ENCODE measurements around the gene RFXANK. TPM values are rescaled to one million over a fixed set of nuclear protein-coding genes. Genes with fewer than 3 reads are reported as not detected.

RFXANK gene, protein sequence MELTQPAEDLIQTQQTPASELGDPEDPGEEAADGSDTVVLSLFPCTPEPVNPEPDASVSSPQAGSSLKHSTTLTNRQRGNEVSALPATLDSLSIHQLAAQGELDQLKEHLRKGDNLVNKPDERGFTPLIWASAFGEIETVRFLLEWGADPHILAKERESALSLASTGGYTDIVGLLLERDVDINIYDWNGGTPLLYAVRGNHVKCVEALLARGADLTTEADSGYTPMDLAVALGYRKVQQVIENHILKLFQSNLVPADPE
- total RNA-seq, result 77.2 and 88.4 TPM in 2 replicates

DNA sequence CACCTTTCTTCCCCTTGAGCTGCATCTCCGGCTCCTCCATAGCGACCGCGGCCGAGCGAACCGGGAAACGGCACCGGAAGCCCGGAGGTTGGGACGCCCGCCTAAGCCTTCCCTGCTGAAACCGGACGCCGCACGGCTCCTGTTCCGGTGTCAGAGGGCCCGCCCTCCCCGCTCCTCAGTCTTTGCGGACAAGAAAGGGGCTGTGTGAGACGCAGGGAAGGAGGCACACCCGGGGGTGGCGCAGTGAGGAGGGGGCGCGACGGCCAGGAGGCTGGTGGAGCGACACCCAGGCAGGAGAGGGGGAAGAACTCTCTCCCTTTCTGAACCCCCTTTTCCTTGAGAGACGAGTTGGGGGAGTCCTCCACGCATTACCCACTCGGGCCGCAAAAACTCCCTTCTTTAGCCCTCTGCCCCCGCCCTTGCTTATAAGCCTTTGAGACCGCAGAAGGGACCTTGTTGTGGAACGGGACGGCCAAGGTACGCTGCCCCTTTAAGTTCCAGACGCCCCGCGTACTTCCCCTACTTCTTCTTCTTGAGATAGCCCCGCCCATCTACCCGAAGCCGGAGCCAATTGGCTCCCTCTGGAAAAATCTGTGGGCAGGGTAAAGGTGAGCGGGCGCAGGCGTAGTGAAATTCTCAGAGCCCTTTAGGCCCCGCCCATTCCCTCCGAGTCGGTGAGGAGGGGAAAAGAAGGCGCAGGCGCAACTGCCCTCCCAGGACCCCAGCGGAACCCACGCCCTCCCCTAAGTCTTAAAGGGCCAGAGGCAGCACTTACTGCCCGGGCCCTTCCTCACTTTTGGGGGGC lies at the start of gene RFXANK, which contains the start of gene BORCS8:
Gene RFXANK (plus strand): TSS at position 181 of the 805 bp plus-strand sequence. CDS start 1,689 bp downstream, outside the sequence.
Gene BORCS8 (minus strand): TSS at position 75 of the 805 bp plus-strand sequence. CDS start 35 bp downstream, at position 40.

DNA sequence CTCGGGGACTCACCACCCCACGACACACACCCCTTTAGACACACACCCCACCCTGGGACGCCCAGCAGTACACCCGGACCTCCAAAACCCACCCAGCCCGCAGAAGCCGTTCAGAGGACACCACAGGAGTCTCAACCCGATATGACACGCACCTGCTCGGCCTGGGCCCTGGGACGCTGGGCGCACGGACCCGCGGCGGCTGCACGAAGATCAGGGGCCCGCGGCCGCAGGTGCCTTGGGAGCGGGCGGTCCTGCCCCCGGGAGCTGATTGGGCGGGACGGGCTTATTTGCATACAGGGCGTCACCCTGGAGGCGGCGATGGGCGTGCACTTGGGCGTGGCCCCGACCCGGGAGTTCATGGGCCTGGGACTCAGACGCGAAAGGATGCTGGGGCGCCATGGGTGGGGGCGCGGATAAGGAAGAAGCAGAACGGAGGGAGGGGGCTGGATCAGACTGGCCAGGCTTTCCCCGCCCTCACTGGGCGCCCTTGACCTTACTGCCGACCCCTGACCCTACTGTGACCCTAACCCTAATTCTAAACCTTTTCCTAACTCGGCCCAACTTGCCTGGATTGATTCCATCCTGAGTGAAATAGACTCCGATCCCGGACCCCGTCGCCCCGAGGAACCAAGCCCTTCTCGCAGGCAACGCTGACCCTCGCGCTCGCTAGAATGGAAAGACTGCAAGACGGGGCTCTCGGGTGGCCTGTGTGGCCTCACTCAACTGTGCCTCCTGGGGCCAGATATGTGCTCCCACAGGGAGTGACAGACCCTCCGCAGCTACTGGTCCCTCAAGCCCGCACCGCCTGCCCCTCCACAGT lies 21.8 kb upstream of the RFXANK start, which contains the start of gene MEF2B:
Gene MEF2B (minus strand): TSS at position 211 of the 820 bp plus-strand sequence. CDS start 19,528 bp downstream, outside the sequence.

DNA sequence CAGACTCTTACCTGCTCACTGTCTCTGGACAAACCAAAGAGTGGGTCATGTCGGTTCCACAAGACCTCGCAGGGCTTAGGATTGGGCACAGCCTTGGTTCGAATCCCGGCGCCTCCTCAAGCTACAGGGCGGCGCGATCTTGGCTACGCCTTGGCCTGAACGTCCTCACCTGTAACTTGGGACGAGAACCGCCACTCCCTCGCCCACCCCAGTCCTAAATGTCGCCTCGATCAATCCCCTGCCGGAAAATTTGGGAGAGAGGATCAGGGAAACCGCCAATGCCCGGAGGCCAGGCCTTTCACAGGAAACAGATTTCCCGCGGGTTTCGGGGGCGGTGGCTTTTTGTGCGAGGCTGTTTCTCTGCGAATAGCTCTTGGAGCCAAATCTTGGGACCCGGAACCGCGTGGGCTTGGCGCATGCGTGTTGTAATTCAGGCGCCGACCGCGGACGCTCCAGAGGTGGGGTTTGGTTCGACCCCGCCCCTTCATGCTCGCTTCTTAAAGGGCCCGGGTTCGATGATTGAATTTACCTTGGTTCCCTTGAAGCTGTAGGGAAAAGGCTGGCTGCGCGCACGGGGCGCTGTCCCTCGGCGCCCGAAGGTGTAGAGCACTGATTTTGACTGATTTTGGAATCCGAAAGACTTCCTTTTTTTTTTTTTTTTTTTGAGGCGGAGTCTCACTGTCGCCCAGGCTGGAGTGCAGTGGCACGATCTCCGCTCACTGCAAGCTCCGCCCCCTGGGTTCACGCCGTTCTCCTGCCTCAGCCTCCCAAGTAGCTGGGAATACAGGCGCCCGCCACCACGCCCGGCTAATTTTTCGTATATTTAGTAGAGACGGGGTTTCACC lies 11.2 kb downstream of the RFXANK start, which contains the start of gene NR2C2AP:
Gene NR2C2AP (minus strand): TSS at position 403 of the 845 bp plus-strand sequence. CDS start 354 bp downstream, at position 49.

DNA sequence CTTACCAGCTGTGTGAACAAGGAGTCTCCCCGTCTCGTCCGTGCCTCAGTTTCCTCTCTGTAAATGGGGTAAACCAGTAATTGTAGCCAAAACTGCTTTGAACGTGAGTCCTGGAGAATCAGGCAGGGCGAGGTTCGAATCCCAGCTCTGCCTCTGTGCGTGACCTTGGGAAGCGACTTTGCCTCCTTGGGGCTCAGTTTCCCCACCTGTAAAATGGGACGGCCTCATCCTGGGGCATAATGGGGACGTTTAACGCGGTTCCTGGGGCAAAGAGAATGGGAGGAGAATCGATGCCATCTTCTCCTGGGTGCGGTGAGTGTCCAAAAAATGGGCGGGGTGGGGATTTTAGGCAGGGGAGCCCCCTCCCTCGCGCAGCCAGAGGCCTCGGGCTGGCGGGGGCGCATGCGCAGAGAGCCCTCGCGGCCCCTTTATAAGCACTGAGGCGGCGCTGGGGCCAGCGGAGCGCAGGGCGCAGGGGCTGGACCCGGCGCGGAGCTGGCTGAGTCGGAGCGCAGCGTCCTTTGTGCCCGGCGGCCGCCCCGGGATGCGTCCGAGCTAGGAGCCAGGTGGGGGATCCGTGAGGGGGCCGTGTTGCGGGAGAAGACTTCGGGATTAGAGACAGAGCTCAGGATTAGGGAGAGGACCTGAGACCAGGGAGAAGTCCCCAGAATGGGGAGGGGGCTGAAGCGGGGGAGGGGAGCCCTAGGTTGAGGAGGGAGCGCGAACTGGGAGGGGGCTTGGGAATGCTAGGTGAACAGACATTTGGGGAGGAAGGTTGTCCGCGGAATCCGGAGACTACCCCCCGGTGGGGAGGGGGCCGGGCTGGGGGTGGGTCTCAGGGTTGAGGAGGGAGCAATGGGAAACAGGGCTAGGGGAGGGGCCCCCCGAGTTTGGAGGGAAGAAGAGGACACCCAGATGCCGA lies 19.7 kb downstream of the RFXANK start, which contains the start of gene NCAN:
Gene NCAN (plus strand): TSS at position 460 of the 922 bp plus-strand sequence. CDS start 4,996 bp downstream, outside the sequence.

Other genes with a start within 250 kb of the RFXANK start
- 15.3 and 28.9 TPM in 2 replicates for gene SUGP2, start 158.7 kb upstream of the RFXANK start, total RNA-seq
- 45.5 and 53.0 TPM in 2 replicates for gene ARMC6, start 158.7 kb upstream of the RFXANK start, total RNA-seq
- 2.3 and 2.9 TPM in 2 replicates for gene SLC25A42, start 128.3 kb upstream of the RFXANK start, total RNA-seq
- 26.0 and 28.0 TPM in 2 replicates for gene TMEM161A, start 53.8 kb upstream of the RFXANK start, total RNA-seq
- gene MEF2B, start 22.0 kb upstream of the RFXANK start, total RNA-seq, result 0.32 TPM in 1 of 2 replicates, not detected in the other
- 14.9 and 18.7 TPM in 2 replicates for gene BORCS8, start 106 bp upstream of the RFXANK start, total RNA-seq
- gene NR2C2AP, start 11.2 kb downstream of the RFXANK start, total RNA-seq, result 12.0 and 17.9 TPM in 2 replicates
- under 0.01 TPM in 1 of 2 replicates, not detected in the other for gene NCAN, start 19.7 kb downstream of the RFXANK start, total RNA-seq
- under 0.01 TPM in 1 of 2 replicates, not detected in the other for gene TM6SF2, start 81.0 kb downstream of the RFXANK start, total RNA-seq
- 15.6 and 20.1 TPM in 2 replicates for gene SUGP1, start 128.3 kb downstream of the RFXANK start, total RNA-seq
- 24.7 and 27.4 TPM in 2 replicates for gene MAU2, start 128.6 kb downstream of the RFXANK start, total RNA-seq
- gene GATAD2A, start 213.4 kb downstream of the RFXANK start, total RNA-seq, result 46.8 and 51.0 TPM in 2 replicates